ENCODE data around the gene FLAD1. TPM values are rescaled to one million over a fixed set of nuclear protein-coding genes. Genes with fewer than 3 reads are reported as not detected.
A peak's percentile ranks its signal among the peaks of the same experiment; 100 is the strongest.

FLAD1 gene
- total and polyA plus RNA-seq, 2 of the 8 experiments (the other 6 are each of a cell fraction or from before 2014, with no cell fraction given) = 104 to 143 TPM

GRCh38 chr1:154970631-154971340 lies 12.4 kb upstream of the FLAD1 start, which contains the start of gene SHC1:
Gene SHC1, minus strand, starts transcription at chr1:154970747. Its CDS starts 221 bp downstream, at chr1:154970526.
- ChIA-PET POLR2A (ENCODE audit: partially characterized antibody) (interaction anchor here (0.6 to 42.8 kb wide), 20 partner anchors 11 to 1090 kb away, joined by 3 to 702 read pairs (median 4); partner anchors contain the start of genes ADAM15, FLAD1, LENEP and PBXIP1), CTCF (ENCODE audit: partially characterized antibody) (interaction anchor here (0.7 to 20.6 kb wide), 16 partner anchors 10 to 114 kb away, joined by 3 to 334 read pairs (median 6); partner anchors contain the start of genes ADAM15, EFNA4, FLAD1 and LENEP)
- Histone ChIP-seq H3K14ac (ENCODE audit: insufficient read length) (peak within 1 kb of the TSS; percentile 16), H2BK20ac (ENCODE audit: low read length) (peak within 1 kb of the TSS; percentile 88), H3K4me2 (ENCODE audit: insufficient read depth in 1 of 2, low read depth in 2 of 2, low read length in 2 of 2) (peak within 1 kb of the TSS; percentile 78), H3K27ac (ENCODE audit: low read depth, low read length) (peak within 1 kb of the TSS; percentile 91), H4K91ac (replicated peaks; ENCODE audit: insufficient read length, low read length) (peak within 1 kb of the TSS; percentile 100), H3K18ac (ENCODE audit: extremely low read depth, low read length) (peak within 1 kb of the TSS; percentile 84), H2BK5ac (ENCODE audit: low read depth, low read length) (peak within 1 kb of the TSS; percentile 99), H3K79me2 (ENCODE audit: control insufficient read depth in 1 of 2, insufficient read depth in 2 of 2, low read length in 2 of 2) (peaks cover 12 to 47% of the 10 kb centered on the region in 2 experiments), H2AFZ (ENCODE audit: low read length) (no peak within 1 kb of the TSS), H3K79me1 (ENCODE audit: low read depth, low read length) (peaks cover 14% of the 10 kb centered on the region; the same call in 1 of the 2 replicates), H2BK120ac (replicated peaks; ENCODE audit: low read depth, low read length) (peak within 1 kb of the TSS; percentile 95), H3K4me3 (ENCODE audit: extremely low read depth in 1 of 4, insufficient read depth in 2 of 4, low read depth in 3 of 4, low read length in 4 of 4) (peak within 1 kb of the TSS; percentile 61 to 80 (median 76)), H3K27me3 (replicated peaks in 1 of 4; ENCODE audit: control insufficient read depth in 3 of 4, extremely low read depth in 1 of 4, insufficient read depth in 3 of 4, low read length in 3 of 4) (no peaks in the 10 kb centered on the region), H3K36me3 (ENCODE audit: control insufficient read depth in 2 of 4, insufficient read depth in 4 of 4, low read length in 3 of 4) (peaks cover 13 to 26% (median 22%) of the 10 kb centered on the region in 4 experiments), H4K5ac (ENCODE audit: insufficient read length, low read depth, low read length) (peak within 1 kb of the TSS; percentile 92), H3K9ac (replicated peaks in 1 of 4; ENCODE audit: extremely low read depth in 1 of 4, low read depth in 3 of 4, low read length in 3 of 4) (peak within 1 kb of the TSS; percentile 55 to 81 (median 70)), H2BK12ac (ENCODE audit: low read depth, low read length) (peak within 1 kb of the TSS; percentile 100), H3K56ac (replicated peaks; ENCODE audit: insufficient read length, low read depth, low read length) (peak within 1 kb of the TSS; percentile 94), H3K9me3 (ENCODE audit: insufficient read depth in 2 of 2, low read depth in 1 of 2, low read length in 1 of 2) (no peaks in the 10 kb centered on the region), H3K23me2 (ENCODE audit: low read depth, low read length) (peaks cover 29% of the 10 kb centered on the region), H2BK15ac (ENCODE audit: low read length) (peak within 1 kb of the TSS; percentile 85), H4K8ac (ENCODE audit: extremely low read depth, insufficient read depth, low read length) (peak within 1 kb of the TSS; percentile 74), H3K4ac (replicated peaks; ENCODE audit: insufficient read length, low read depth, low read length) (peak within 1 kb of the TSS; percentile 98), H3K4me1 (replicated peaks in 1 of 4; ENCODE audit: control insufficient read depth in 3 of 4, insufficient read depth in 4 of 4, low read length in 3 of 4) (peaks cover 3 to 19% (median 14%) of the 10 kb centered on the region in 4 experiments), H4K20me1 (replicated peaks in 1 of 2; ENCODE audit: control insufficient read depth in 1 of 2, insufficient read depth in 2 of 2, low read length in 2 of 2) (peaks cover 9% of the 10 kb centered on the region in 2 experiments), H2AK5ac (ENCODE audit: low read depth, low read length) (peak within 1 kb of the TSS; percentile 100), H3K23ac (ENCODE audit: insufficient read length) (peak within 1 kb of the TSS; percentile 61)
- WGBS, 2 experiments (ENCODE audit: extremely low coverage in 1 of 2, insufficient coverage in 1 of 2, insufficient read length in 1 of 2, insufficient replicate concordance in 2 of 2, low coverage in 1 of 2, low lambda C conversion rate in 2 of 2, missing lambda C conversion rate in 1 of 2) = 3% methylated on average over 14 of the region's 15 CpGs; no CpG with 5 or more reads in 1 of the 2 experiments
- DNase-seq (ENCODE audit: low read depth in 1 of 2, low spot score in 2 of 2) = peak; percentile 84 to 90
- FAIRE-seq = no peak
- peak; percentile 1; the same call in 1 of the 2 replicates for TF ChIP-seq EGR1 (IDR thresholded peaks at IDR 0.05; ENCODE audit: borderline replicate concordance, low read depth, low read length)
- peak; percentile 78 for TF ChIP-seq TAF1 (IDR thresholded peaks at IDR 0.05; ENCODE audit: low read depth, low read length)
- peak in 1 of 3 experiments; percentile 5; a peak in 1 of 4 replicates for TF ChIP-seq CTCF (IDR thresholded peaks at IDR 0.05; ENCODE audit: control extremely low read depth in 1 of 3, insufficient read depth in 1 of 3, low read depth in 1 of 3, low read length in 3 of 3)
- peak; percentile 75 for TF ChIP-seq MAFK (IDR thresholded peaks at IDR 0.05; ENCODE audit: low read depth, low read length)
- TF ChIP-seq NANOG (IDR thresholded peaks at IDR 0.05; ENCODE audit: insufficient read depth, low read depth, low read length, poor library complexity, severe bottlenecking) = no peak
- no peak for TF ChIP-seq TCF12 (IDR thresholded peaks at IDR 0.05; ENCODE audit: low read depth, low read length)
- no peak for TF ChIP-seq SUZ12 (IDR thresholded peaks at IDR 0.05; ENCODE audit: low read length)
- 0 out of 2 replicates have a peak, but pooled peaks have one; percentile 9 for TF ChIP-seq CREB1 (IDR thresholded peaks at IDR 0.05)
- TF ChIP-seq RXRA (IDR thresholded peaks at IDR 0.05; ENCODE audit: insufficient read depth, low read depth, low read length) = no peak

All from H1 (cell line).